ENCODE results near the gene TRAPPC11. TPM values are rescaled to one million over a fixed set of nuclear protein-coding genes. Genes with fewer than 3 reads are reported as not detected.

The TRAPPC11 gene
- total RNA-seq, 1 experiment from 2014 or later: 32.2 TPM

GRCh38 chr4:183732296-183732695 is 73.2 kb downstream of the TRAPPC11 start:
- H3K79me1 ChIP-seq (ENCODE audit: insufficient read depth, low read depth, low read length, poor library complexity, severe bottlenecking): no peaks in the 10 kb centered on the region
- Mint-ChIP-seq H3K36me3 (ENCODE audit: insufficient read depth in 1 of 3, low read depth in 3 of 3) (no peaks in the 10 kb centered on the region), H3K4me1 (no peaks in the 10 kb centered on the region), H3K9me3 (no peaks in the 10 kb centered on the region), H3K27me3 (ENCODE audit: low read depth) (peaks cover 6% of the 10 kb centered on the region), H3K4me3 (no peak overlapping the region), H3K27ac (no peak overlapping the region)
- H3K4ac ChIP-seq (ENCODE audit: low read depth, low read length): no peak overlapping the region
- H3K23ac ChIP-seq (ENCODE audit: insufficient read length, low read depth, low read length): no peak overlapping the region
- no peak overlapping the region for H3K27ac ChIP-seq (ENCODE audit: insufficient read length, low read depth, low read length)
- no CpG with 5 or more reads among the region's 8 CpGs for WGBS (ENCODE audit: extremely low coverage, insufficient read length, low lambda C conversion rate)
- H4K20me1 ChIP-seq (ENCODE audit: control insufficient read depth, insufficient read depth, insufficient read length): no peaks in the 10 kb centered on the region
- no peaks in the 10 kb centered on the region for H3K23me2 ChIP-seq (ENCODE audit: insufficient read length, low read depth, low read length, poor library complexity, severe bottlenecking)
- H3K4me2 ChIP-seq (ENCODE audit: insufficient read depth, insufficient read length, low read length): no peak overlapping the region
- no peak overlapping the region for H3K14ac ChIP-seq (ENCODE audit: insufficient read depth, low read length)
- no peaks in the 10 kb centered on the region for H3K27me3 ChIP-seq (ENCODE audit: insufficient read depth, low read length)
- no peak overlapping the region for H2BK120ac ChIP-seq (ENCODE audit: low read depth, low read length, poor library complexity, severe bottlenecking)
- H3K79me2 ChIP-seq (ENCODE audit: insufficient read depth, low read length): no peaks in the 10 kb centered on the region
- no peak overlapping the region for H2BK15ac ChIP-seq (ENCODE audit: low read depth, low read length)
- no peak for DNase-seq
- H4K8ac ChIP-seq (replicated peaks; ENCODE audit: insufficient read length, low read depth, low read length): no peak overlapping the region
- no peak overlapping the region for H3K56ac ChIP-seq (ENCODE audit: insufficient read length, low read depth, low read length)
- H3K9me3 ChIP-seq (ENCODE audit: control insufficient read depth, low read depth, low read length): no peaks in the 10 kb centered on the region
- no peak overlapping the region for H3T11ph ChIP-seq (ENCODE audit: low read length)
- H3K18ac ChIP-seq (ENCODE audit: insufficient read length, low read depth, low read length): no peak overlapping the region
- TF ChIP-seq CTCF (conservative IDR thresholded peaks at IDR 0.05): no peak
- no peak overlapping the region for H2BK20ac ChIP-seq (ENCODE audit: low read depth, low read length, poor library complexity, severe bottlenecking)
- H2AFZ ChIP-seq (ENCODE audit: low read length): no peak overlapping the region
- no peaks in the 10 kb centered on the region for H3K4me1 ChIP-seq (ENCODE audit: insufficient read depth, low read length)
- H4K91ac ChIP-seq (ENCODE audit: insufficient read length, low read depth, low read length): no peak overlapping the region
- H4K5ac ChIP-seq (ENCODE audit: insufficient read length, low read depth, low read length): no peak overlapping the region
- no peak overlapping the region for H2AK5ac ChIP-seq (ENCODE audit: insufficient read length, low read length)
- H2BK12ac ChIP-seq (ENCODE audit: insufficient read length, low read depth, low read length): no peak overlapping the region
- H3K9ac ChIP-seq (ENCODE audit: extremely low read depth, insufficient read length, low read length): no peak overlapping the region
- no peak overlapping the region for H2BK5ac ChIP-seq (ENCODE audit: insufficient read length, low read length)

All from H9 (cell line).